H1 (cell line): ENCODE results near the gene GJD3. TPM values are rescaled to one million over a fixed set of nuclear protein-coding genes. Genes with fewer than 3 reads are reported as not detected.

Experiments
- CTCF ChIA-PET: fragments of 300-600 bp; sonication (Branson Sonifier 250); formaldehyde crosslinking; loops from one replicate; lab custom pipeline; 2021; ENCODE audit not compliant: partially characterized antibody; lab: Charles Lee
- POLR2A ChIA-PET: fragments of 300-600 bp; sonication (Branson Sonifier 250); formaldehyde crosslinking; loops from one replicate; lab custom pipeline; 2021; ENCODE audit warnings: inconsistent platforms; ENCODE audit not compliant: partially characterized antibody; lab: Charles Lee
- DNase-seq, 2 experiments: peaks; one replicate each; pipeline versions ENCODE4 v3.0.0 to v3.0.0-alpha.2; 2010 to 2022; ENCODE audit warnings: low spot score in 2 of 2, low read depth in 1 of 2, mixed read lengths in 1 of 2
- FAIRE-seq: peaks from 2 replicates; lab custom pipeline; 2011; peaks lifted over from hg19 to GRCh38; lab: Jason Lieb, UNC
- H2AFZ ChIP-seq: 2 replicates; pipeline ENCODE4 v1.8.1; 2012; ENCODE audit warnings: low read length, inconsistent platforms
- H2AK5ac ChIP-seq: 2 replicates; pipeline ENCODE4 v1.6.1; 2013; ENCODE audit warnings: low read depth, low read length
- H2BK120ac ChIP-seq: replicated peaks from 2 replicates; pipeline ENCODE3; 2013; ENCODE audit warnings: low read depth, low read length, inconsistent platforms
- H2BK12ac ChIP-seq: 2 replicates; pipeline ENCODE4 v1.6.1; 2013; ENCODE audit warnings: low read depth, low read length
- H2BK15ac ChIP-seq: 2 replicates; pipeline ENCODE4 v1.6.1; 2013; ENCODE audit warnings: low read length
- H2BK20ac ChIP-seq: 2 replicates; pipeline ENCODE4 v1.6.1; 2013; ENCODE audit warnings: low read length
- H2BK5ac ChIP-seq: 2 replicates; pipeline ENCODE4 v1.6.1; 2013; ENCODE audit warnings: low read depth, low read length
- H3K14ac ChIP-seq: 2 replicates; pipeline ENCODE4 v1.6.1; 2013; ENCODE audit warnings: inconsistent platforms; ENCODE audit not compliant: insufficient read length
- H3K18ac ChIP-seq: 2 replicates; pipeline ENCODE4 v1.6.1; 2013; ENCODE audit warnings: low read length; ENCODE audit errors: extremely low read depth
- H3K23ac ChIP-seq: 2 replicates; pipeline ENCODE4 v1.6.1; 2013; ENCODE audit warnings: inconsistent platforms; ENCODE audit not compliant: insufficient read length
- H3K23me2 ChIP-seq: 2 replicates; pipeline ENCODE4 v1.6.1; 2013; ENCODE audit warnings: low read depth, low read length
- H3K27ac ChIP-seq: 2 replicates; pipeline ENCODE4 v1.6.1; 2011; ENCODE audit warnings: low read depth, low read length, inconsistent platforms
- H3K27me3 ChIP-seq, 4 experiments: replicated peaks in 1 of 4; 1 replicate in 1 of 4; 2 replicates in 3 of 4; pipeline versions ENCODE4 v1.6.1 to v1.8.1; 2011 to 2013; ENCODE audit warnings: low read length in 3 of 4, mild to moderate bottlenecking in 3 of 4, inconsistent platforms in 2 of 4, mixed read lengths in 2 of 4, moderate library complexity in 1 of 4; ENCODE audit not compliant: control insufficient read depth in 3 of 4, insufficient read depth in 3 of 4; ENCODE audit errors: extremely low read depth in 1 of 4
- H3K36me3 ChIP-seq, 4 experiments: 2 replicates each; pipeline versions ENCODE4 v1.6.1 to v1.8.1; 2011 to 2013; ENCODE audit warnings: mild to moderate bottlenecking in 4 of 4, low read length in 3 of 4, moderate library complexity in 2 of 4, control low read depth in 1 of 4, inconsistent platforms in 1 of 4; ENCODE audit not compliant: insufficient read depth in 4 of 4, control insufficient read depth in 2 of 4
- H3K4ac ChIP-seq: replicated peaks from 2 replicates; pipeline ENCODE3; 2013; ENCODE audit warnings: low read length, low read depth, mixed read lengths, inconsistent platforms; ENCODE audit not compliant: insufficient read length
- H3K4me1 ChIP-seq, 4 experiments: replicated peaks in 1 of 4; 1 replicate in 1 of 4; 2 replicates in 3 of 4; pipeline versions ENCODE4 v1.6.1 to v1.8.1; 2011 to 2013; ENCODE audit warnings: low read length in 3 of 4, inconsistent platforms in 2 of 4, mixed read lengths in 1 of 4; ENCODE audit not compliant: insufficient read depth in 4 of 4, control insufficient read depth in 3 of 4
- H3K4me2 ChIP-seq, 2 experiments: 2 replicates each; pipeline versions ENCODE4 v1.6.1 to v1.8.1; 2011 to 2013; ENCODE audit warnings: low read depth in 2 of 2, low read length in 2 of 2, control low read depth in 1 of 2, inconsistent platforms in 1 of 2, mild to moderate bottlenecking in 1 of 2; ENCODE audit not compliant: insufficient read depth in 1 of 2
- H3K4me3 ChIP-seq, 4 experiments: fragments of 200-600, 300-600 bp in 1 of 4; sonication (generic), shearing (Covaris generic), sonication (Bioruptor Twin) in 1 of 4; 2 replicates each; pipeline versions ENCODE4 v1.5.1 to v1.8.1; 2011 to 2016; ENCODE audit warnings: low read length in 4 of 4, low read depth in 3 of 4, control low read depth in 2 of 4, inconsistent platforms in 2 of 4, mild to moderate bottlenecking in 2 of 4, mixed read lengths in 1 of 4, moderate library complexity in 1 of 4; ENCODE audit not compliant: insufficient read depth in 2 of 4; ENCODE audit errors: extremely low read depth in 1 of 4
- H3K56ac ChIP-seq: replicated peaks from 2 replicates; pipeline ENCODE3; 2013; ENCODE audit warnings: low read depth, mild to moderate bottlenecking, mixed read lengths, low read length, inconsistent platforms; ENCODE audit not compliant: insufficient read length
- H3K79me1 ChIP-seq: 2 replicates; pipeline ENCODE4 v1.6.1; 2013; ENCODE audit warnings: low read depth, low read length, control low read depth
- H3K79me2 ChIP-seq, 2 experiments: 2 replicates each; pipeline versions ENCODE4 v1.6.1 to v1.8.1; 2012 to 2013; ENCODE audit warnings: low read length in 2 of 2, mild to moderate bottlenecking in 2 of 2, inconsistent platforms in 1 of 2; ENCODE audit not compliant: insufficient read depth in 2 of 2, control insufficient read depth in 1 of 2
- H3K9ac ChIP-seq, 4 experiments: replicated peaks in 1 of 4; 1 replicate in 1 of 4; 2 replicates in 3 of 4; pipeline versions ENCODE4 v1.6.1 to v1.8.1; 2011 to 2013; ENCODE audit warnings: low read depth in 3 of 4, low read length in 3 of 4, control low read depth in 2 of 4, mild to moderate bottlenecking in 2 of 4, moderate library complexity in 2 of 4, inconsistent platforms in 1 of 4; ENCODE audit errors: extremely low read depth in 1 of 4
- H3K9me3 ChIP-seq, 2 experiments: 2 replicates each; pipeline versions ENCODE4 v1.6.1 to v1.8.1; 2012 to 2013; ENCODE audit warnings: mild to moderate bottlenecking in 2 of 2, moderate library complexity in 2 of 2, control low read depth in 1 of 2, inconsistent platforms in 1 of 2, low read depth in 1 of 2, low read length in 1 of 2, mixed read lengths in 1 of 2; ENCODE audit not compliant: insufficient read depth in 2 of 2
- H4K20me1 ChIP-seq, 2 experiments: replicated peaks in 1 of 2; 2 replicates each; pipeline versions ENCODE3 to v1.8.1; 2011 to 2013; ENCODE audit warnings: inconsistent platforms in 2 of 2, low read length in 2 of 2, mild to moderate bottlenecking in 1 of 2; ENCODE audit not compliant: insufficient read depth in 2 of 2, control insufficient read depth in 1 of 2
- H4K5ac ChIP-seq: 2 replicates; pipeline ENCODE4 v1.6.1; 2013; ENCODE audit warnings: low read length, low read depth, mixed read lengths, inconsistent platforms; ENCODE audit not compliant: insufficient read length
- H4K8ac ChIP-seq: 2 replicates; pipeline ENCODE4 v1.8.0; 2013; ENCODE audit warnings: mild to moderate bottlenecking, moderate library complexity, low read length, inconsistent platforms; ENCODE audit not compliant: insufficient read depth; ENCODE audit errors: extremely low read depth
- H4K91ac ChIP-seq: replicated peaks from 2 replicates; pipeline ENCODE3; 2013; ENCODE audit warnings: low read length, mixed read lengths, inconsistent platforms; ENCODE audit not compliant: insufficient read length
- BACH1 ChIP-seq: IDR thresholded peaks from 2 replicates; pipeline ENCODE4 v1.6.1; 2012; ENCODE audit warnings: low read length, improper control_type of control experiment
- CREB1 ChIP-seq: IDR thresholded peaks from 2 replicates; pipeline ENCODE4 v1.6.1; 2012; ENCODE audit warnings: inconsistent platforms
- EGR1 ChIP-seq: IDR thresholded peaks from 2 replicates; pipeline ENCODE4 v1.6.1; 2011; ENCODE audit warnings: low read depth, low read length, borderline replicate concordance
- RXRA ChIP-seq: IDR thresholded peaks from 2 replicates; pipeline ENCODE4 v1.6.1; 2011; ENCODE audit warnings: low read depth, mild to moderate bottlenecking, low read length, moderate library complexity; ENCODE audit not compliant: insufficient read depth
- SP2 ChIP-seq: IDR thresholded peaks from 2 replicates; pipeline ENCODE4 v1.6.1; 2012; ENCODE audit warnings: mild to moderate bottlenecking, low read length, inconsistent platforms
- WGBS, 2 experiments: shearing (Covaris generic) in 1 of 2; methylation state at CpG; one replicate each; pipeline versions ENCODE4 v1.1.6 to v1.1.7; 2013 to 2015; ENCODE audit warnings: low lambda C conversion rate in 2 of 2, mixed read lengths in 2 of 2, inconsistent platforms in 1 of 2, low coverage in 1 of 2, missing lambda C conversion rate in 1 of 2; ENCODE audit not compliant: insufficient replicate concordance in 2 of 2, insufficient coverage in 1 of 2, insufficient read length in 1 of 2; ENCODE audit errors: extremely low coverage in 1 of 2, missing lambda C conversion rate in 1 of 2; 5-methylcytosine and 5-hydroxymethylcytosine counted together
- polyA plus RNA-seq, 7 experiments: library from polyadenylated mRNA; depleted of rRNA in 3 of 7; stranded (reverse) in 5 of 7; unstranded in 2 of 7; fragments of >200 nt in 5 of 7; fragments of 200-250 nt in 2 of 7; gene quantifications; 1 replicate in 5 of 7; 2 replicates in 1 of 7; 4 replicates in 1 of 7; pipeline versions ENCODE4 v1.2.1 to v1.2.3, GENCODE V29; 2011 to 2013; ENCODE audit warnings: missing spikeins in 2 of 7, mixed read lengths in 2 of 7
- total RNA-seq: library from RNA; stranded (reverse); fragmentation: NEBNext Ultra II Directional; extraction: Animal tissue kit (Norgen Biotek cat#: 25700); gene quantifications from 2 replicates; pipeline ENCODE4 v1.2.1, GENCODE V29; 2021

Gene GJD3
- total and polyA plus RNA-seq, 2 of the 8 experiments (the other 6 are each of a cell fraction or from before 2014, with no cell fraction given), result 0.53 to 1.9 TPM

DNA sequence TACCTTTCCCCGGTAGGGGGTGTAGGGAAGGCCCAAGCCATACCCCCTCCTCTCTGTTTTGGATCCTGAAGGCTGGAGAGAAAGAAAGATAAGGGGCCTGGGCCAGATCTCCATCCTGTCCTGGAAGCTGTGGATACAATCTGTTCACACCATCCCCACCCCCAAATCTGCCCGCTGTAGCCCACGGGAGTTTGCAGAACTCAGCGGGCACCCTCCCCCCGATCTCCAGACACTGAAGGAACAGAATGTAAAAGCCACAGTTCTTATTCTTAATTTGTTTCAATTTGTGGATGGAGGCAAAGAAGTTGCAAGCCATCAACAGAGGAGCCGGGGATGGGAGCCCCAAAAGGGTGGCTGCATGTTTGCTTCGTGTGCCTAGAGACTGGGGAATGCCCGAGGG lies 27.2 kb downstream of the GJD3 start:
- TF ChIP-seq EGR1 (no peak), BACH1 (no peak), RXRA (no peak), CREB1 (no peak), SP2 (no peak)
- WGBS, 2 experiments, result 90% methylated on average over 8 of the region's 8 CpGs; no CpG with 5 or more reads in 1 of the 2 experiments
- Histone ChIP-seq H2AFZ (no peak overlapping the region), H4K91ac (no peak overlapping the region), H3K36me3 (no peaks in the 10 kb centered on the region), H2BK20ac (no peak overlapping the region), H3K79me1 (no peaks in the 10 kb centered on the region), H3K4me1 (peaks cover 0 to 2% (median 2%) of the 10 kb centered on the region in 4 experiments; a peak in 4 of 7 replicates), H3K4me3 (no peak overlapping the region), H3K9me3 (no peaks in the 10 kb centered on the region), H3K4ac (no peak overlapping the region), H3K18ac (no peak overlapping the region), H3K79me2 (no peaks in the 10 kb centered on the region), H3K9ac (no peak overlapping the region), H3K4me2 (no peak overlapping the region), H4K20me1 (peaks cover 12 to 27% of the 10 kb centered on the region in 2 experiments), H3K27ac (no peak overlapping the region), H3K56ac (no peak overlapping the region), H3K23ac (no peak overlapping the region), H3K23me2 (peaks cover 10% of the 10 kb centered on the region; the same call in 1 of the 2 replicates), H3K14ac (no peak overlapping the region), H2BK12ac (no peak overlapping the region), H2BK5ac (no peak overlapping the region), H2AK5ac (no peak overlapping the region), H2BK15ac (no peak overlapping the region), H4K5ac (no peak overlapping the region), H2BK120ac (no peak overlapping the region), H3K27me3 (peaks cover 5 to 51% (median 30%) of the 10 kb centered on the region in 4 experiments), H4K8ac (no peak overlapping the region)
- no peak for DNase-seq
- no peak for FAIRE-seq
- POLR2A ChIA-PET, result interaction anchor here (1.2 kb wide), 1 partner anchor 27 kb away, joined by 3 read pairs; no protein-coding TSS in a partner anchor
- CTCF ChIA-PET, result interaction anchor here (0.9 to 39.2 kb wide), 3 partner anchors 10 to 31 kb away, joined by 3 to 1198 read pairs (median 75); partner anchors contain the start of genes GJD3 and RARA
